IMR-90 (cell line): Measurements from ENCODE around the gene MTA2. TPM values are rescaled to one million over a fixed set of nuclear protein-coding genes. Genes with fewer than 3 reads are reported as not detected.

Source experiments
- ATAC-seq: fragments of 200-7000 bp; cut with Tn5 transposase; 2 replicates; pipeline ENCODE4 v1.9.1; 2020; ENCODE audit warnings: low read depth, mild to moderate bottlenecking, moderate library complexity
- BruUV-seq: library from RNA; stranded (reverse); fragments of 400-500 nt; replicated peaks from 2 replicates; lab custom pipeline; 2021; lab: Mats Ljungman, UMichigan
- CTCF ChIA-PET: fragments of 300-600 bp; formaldehyde crosslinking; extraction: SDS; loops from one replicate; lab custom pipeline; 2021; ENCODE audit warnings: antibody characterized with exemption; lab: Yijun Ruan, JAX
- POLR2A ChIA-PET: fragments of 300-600 bp; sonication (Branson Sonifier 250); formaldehyde crosslinking; loops from one replicate; lab custom pipeline; 2022; ENCODE audit warnings: antibody characterized with exemption; ENCODE audit not compliant: unreplicated experiment; lab: Charles Lee
- DNase-seq: peaks from one replicate; pipeline ENCODE4 v3.0.0; 2013
- H2AFZ ChIP-seq: replicated peaks from 2 replicates; pipeline ENCODE3; 2013; ENCODE audit warnings: low read length, mild to moderate bottlenecking; ENCODE audit not compliant: poor library complexity
- H2AK5ac ChIP-seq: 2 replicates; pipeline ENCODE4 v1.6.1; 2013; ENCODE audit warnings: low read depth, low read length, inconsistent platforms
- H2AK9ac ChIP-seq: replicated peaks from 2 replicates; pipeline ENCODE3; 2013; ENCODE audit warnings: mild to moderate bottlenecking, low read depth, low read length, moderate library complexity; ENCODE audit not compliant: poor library complexity
- H2BK120ac ChIP-seq: 2 replicates; pipeline ENCODE4 v1.6.1; 2013; ENCODE audit warnings: low read depth, low read length, inconsistent platforms
- H2BK15ac ChIP-seq: 3 replicates; pipeline ENCODE4 v1.6.1; 2013; ENCODE audit warnings: low read depth, low read length, inconsistent platforms
- H2BK20ac ChIP-seq: 2 replicates; pipeline ENCODE4 v1.6.1; 2013; ENCODE audit warnings: low read depth, mild to moderate bottlenecking, inconsistent platforms, low read length, moderate library complexity
- H2BK5ac ChIP-seq: 2 replicates; pipeline ENCODE4 v1.6.1; 2013; ENCODE audit warnings: mild to moderate bottlenecking, low read depth, low read length, inconsistent platforms; ENCODE audit not compliant: poor library complexity, severe bottlenecking
- H3K14ac ChIP-seq: replicated peaks from 2 replicates; pipeline ENCODE4 v1.6.1; 2013; ENCODE audit warnings: low read depth, low read length, inconsistent platforms
- H3K18ac ChIP-seq: 2 replicates; pipeline ENCODE4 v1.6.1; 2013; ENCODE audit warnings: low read depth, low read length, control low read depth
- H3K23ac ChIP-seq: 2 replicates; pipeline ENCODE4 v1.6.1; 2013; ENCODE audit warnings: low read depth, low read length, inconsistent platforms
- H3K27ac ChIP-seq: 2 replicates; pipeline ENCODE4 v1.5.1; 2013; ENCODE audit warnings: mild to moderate bottlenecking, control low read depth, low read length; ENCODE audit not compliant: insufficient read depth
- H3K27me3 ChIP-seq: 2 replicates; pipeline ENCODE4 v1.6.1; 2013; ENCODE audit warnings: low read length; ENCODE audit not compliant: control insufficient read depth, insufficient read depth
- H3K36me3 ChIP-seq: 2 replicates; pipeline ENCODE4 v1.6.1; 2013; ENCODE audit warnings: low read length, mixed read lengths; ENCODE audit not compliant: control insufficient read depth, insufficient read depth
- H3K4ac ChIP-seq: 2 replicates; pipeline ENCODE4 v1.6.1; 2013; ENCODE audit warnings: low read depth, low read length, inconsistent platforms
- H3K4me1 ChIP-seq: 2 replicates; pipeline ENCODE4 v1.6.1; 2013; ENCODE audit warnings: low read length, mixed read lengths; ENCODE audit not compliant: control insufficient read depth, insufficient read depth
- H3K4me2 ChIP-seq: 2 replicates; pipeline ENCODE4 v1.6.1; 2013; ENCODE audit warnings: low read depth, mild to moderate bottlenecking, control low read depth, low read length, moderate library complexity
- H3K4me3 ChIP-seq: 2 replicates; pipeline ENCODE4 v1.5.1; 2013; ENCODE audit warnings: low read depth, mild to moderate bottlenecking, control low read depth, low read length, moderate library complexity; ENCODE audit not compliant: insufficient read depth
- H3K56ac ChIP-seq: 2 replicates; pipeline ENCODE4 v1.6.1; 2013; ENCODE audit warnings: low read length, inconsistent platforms; ENCODE audit not compliant: insufficient read depth; ENCODE audit errors: extremely low read depth
- H3K79me1 ChIP-seq, 2 experiments: 2 replicates each; pipeline ENCODE4 v1.6.1; 2013; ENCODE audit warnings: low read length in 2 of 2, inconsistent platforms in 1 of 2, low read depth in 1 of 2
- H3K9ac ChIP-seq: 2 replicates; pipeline ENCODE4 v1.6.1; 2013; ENCODE audit warnings: low read depth, low read length, control low read depth
- H3K9me1 ChIP-seq: 2 replicates; pipeline ENCODE4 v1.6.1; 2013; ENCODE audit warnings: low read length, inconsistent platforms; ENCODE audit not compliant: insufficient read depth
- H3K9me3 ChIP-seq: 2 replicates; pipeline ENCODE4 v1.6.1; 2013; ENCODE audit warnings: low read length; ENCODE audit not compliant: control insufficient read depth, insufficient read depth
- H4K20me1 ChIP-seq: 2 replicates; pipeline ENCODE4 v1.6.1; 2013; ENCODE audit warnings: low read length, inconsistent platforms; ENCODE audit not compliant: insufficient read depth
- H4K5ac ChIP-seq: 2 replicates; pipeline ENCODE4 v1.6.1; 2013; ENCODE audit warnings: mild to moderate bottlenecking, low read depth, low read length, control low read depth
- H4K8ac ChIP-seq, 2 experiments: 2 replicates each; pipeline ENCODE4 v1.6.1; 2013; ENCODE audit warnings: low read depth in 2 of 2, low read length in 2 of 2, control low read depth in 1 of 2, inconsistent platforms in 1 of 2
- H4K91ac ChIP-seq: 2 replicates; pipeline ENCODE4 v1.6.1; 2013; ENCODE audit warnings: low read depth, low read length, inconsistent platforms; ENCODE audit not compliant: insufficient read depth
- CHD1 ChIP-seq: IDR thresholded peaks from 2 replicates; pipeline ENCODE4 v1.6.1; 2012; ENCODE audit warnings: low read depth, low read length, improper control_type of control experiment
- CTCF ChIP-seq: conservative IDR thresholded peaks from 2 replicates; pipeline ENCODE4 v1.5.1; 2012; ENCODE audit warnings: mild to moderate bottlenecking, low read depth, low read length, improper control_type of control experiment
- ELK1 ChIP-seq: fragments of 150-350 bp; IDR thresholded peaks from 2 replicates; pipeline ENCODE4 v1.6.1; 2016; ENCODE audit warnings: low read depth, mild to moderate bottlenecking, low read length, moderate library complexity, borderline replicate concordance
- FOS ChIP-seq: fragments of 150-350 bp; IDR thresholded peaks from 2 replicates; pipeline ENCODE4 v1.6.1; 2016; ENCODE audit warnings: low read depth, low read length
- MAFK ChIP-seq: IDR thresholded peaks from 2 replicates; pipeline ENCODE4 v1.6.1; 2012; ENCODE audit warnings: low read depth, low read length, improper control_type of control experiment
- MAZ ChIP-seq: IDR thresholded peaks from 2 replicates; pipeline ENCODE4 v1.6.1; 2012; ENCODE audit warnings: low read depth, mild to moderate bottlenecking, low read length, improper control_type of control experiment, moderate library complexity, borderline replicate concordance
- NFE2L2 ChIP-seq: fragments of 150-350 bp; IDR thresholded peaks from 2 replicates; pipeline ENCODE4 v1.6.1; 2016; ENCODE audit warnings: low read depth, mild to moderate bottlenecking, low read length
- POLR2A ChIP-seq: IDR thresholded peaks from 2 replicates; pipeline ENCODE4 v1.6.1; 2012; ENCODE audit warnings: mild to moderate bottlenecking, low read depth, low read length
- RCOR1 ChIP-seq: IDR thresholded peaks from 2 replicates; pipeline ENCODE4 v1.6.1; 2012; ENCODE audit warnings: mild to moderate bottlenecking, low read length, improper control_type of control experiment; ENCODE audit not compliant: insufficient replicate concordance
- RFX5 ChIP-seq: IDR thresholded peaks from 2 replicates; pipeline ENCODE4 v1.8.0; 2012; ENCODE audit warnings: low read depth, mild to moderate bottlenecking, low read length, moderate library complexity
- SMC3 ChIP-seq: fragments of 150-350 bp; IDR thresholded peaks from 2 replicates; pipeline ENCODE4 v1.6.1; 2016; ENCODE audit warnings: low read depth, mild to moderate bottlenecking, antibody characterized with exemption, low read length, moderate library complexity
- USF2 ChIP-seq: fragments of 150-350 bp; IDR thresholded peaks from 2 replicates; pipeline ENCODE4 v1.6.1; 2017; ENCODE audit warnings: mild to moderate bottlenecking, antibody characterized with exemption, low read length, low read depth
- WGBS, 2 experiments: methylation state at CpG; one replicate each; pipeline versions ENCODE4 v1.1.5 to v1.1.7; 2013; ENCODE audit warnings: missing lambda C conversion rate in 2 of 2; ENCODE audit not compliant: insufficient read length in 1 of 2; ENCODE audit errors: extremely low coverage in 2 of 2; 5-methylcytosine and 5-hydroxymethylcytosine counted together
- dilution Hi-C: fragments of 300-500 bp; cut with HindIII; formaldehyde crosslinking; loops from one replicate; pipeline ENCODE4 v1.14.3; 2018; ENCODE audit warnings: low sequenced_read_pairs; ENCODE audit not compliant: unreplicated experiment
- in situ Hi-C: fragments of 300-500 bp; cut with MboI; formaldehyde crosslinking; loops from 3 replicates; pipeline ENCODE4 v1.14.3; 2019; ENCODE audit warnings: low sequenced_read_pairs, inconsistent platforms, mixed read lengths
- intact Hi-C: fragments of 100-400 bp; cut with micrococcal nuclease; formaldehyde crosslinking; loops from 2 replicates; pipeline ENCODE4 v1.10.0; 2022
- polyA plus RNA-seq, 3 experiments: library from polyadenylated mRNA; depleted of rRNA; stranded (reverse); fragments of >200 nt; gene quantifications; 2 replicates each; pipeline ENCODE4 v1.2.3, GENCODE V29; 2012; ENCODE audit warnings: low replicate concordance in 1 of 3
- total RNA-seq: library from RNA; depleted of rRNA; stranded (reverse); fragments of >200 nt; gene quantifications from 2 replicates; pipeline ENCODE4 v1.2.3, GENCODE V29; 2012

The MTA2 gene
- total and polyA plus RNA-seq, 2 of the 4 experiments (the other 2 are of a cell fraction) = 34.8 to 136 TPM

- no peak overlapping the region for H4K8ac ChIP-seq
- H3K27me3 ChIP-seq = no peaks in the 10 kb centered on the region
- dilution Hi-C loops = no loop called here
- no peak overlapping the region for H3K18ac ChIP-seq
- ChIA-PET POLR2A (interaction anchor here (1.3 kb wide), 1 partner anchor 16 kb away, joined by 5 read pairs; the partner anchor contains the start of gene CSKMT), CTCF (no interaction called here)
- no peak overlapping the region for H4K91ac ChIP-seq
- no peak for ATAC-seq
- H3K14ac ChIP-seq = no peak overlapping the region
- no peak overlapping the region for H3K27ac ChIP-seq
- H3K4me2 ChIP-seq = no peak overlapping the region
- H3K9me1 ChIP-seq = 0 out of 2 replicates have a peak, but pooled peaks cover under 1% of the 10 kb centered on the region
- peaks cover 8% of the 10 kb centered on the region for H3K4me1 ChIP-seq
- no peak overlapping the region for H4K5ac ChIP-seq
- H4K20me1 ChIP-seq = peaks cover 14% of the 10 kb centered on the region
- TF ChIP-seq FOS = no peak
- TF ChIP-seq RFX5 = no peak
- TF ChIP-seq CTCF = no peak
- no peak for TF ChIP-seq ELK1
- no peak for TF ChIP-seq SMC3
- TF ChIP-seq CHD1 = no peak
- no peak for TF ChIP-seq RCOR1
- TF ChIP-seq MAFK = no peak
- no peak for TF ChIP-seq POLR2A
- TF ChIP-seq USF2 = no peak
- TF ChIP-seq NFE2L2 = no peak
- TF ChIP-seq MAZ = no peak
- H3K4me3 ChIP-seq = no peak overlapping the region
- H3K9me3 ChIP-seq = no peaks in the 10 kb centered on the region
- H2AK9ac ChIP-seq = no peak overlapping the region
- H2AK5ac ChIP-seq = no peak overlapping the region
- in situ Hi-C loops = no loop called here
- no TSS peak for BruUV-seq
- H2BK15ac ChIP-seq = no peak overlapping the region
- H3K4ac ChIP-seq = no peak overlapping the region
- WGBS, 2 experiments = 100% methylated on average over 7 of the region's 11 CpGs; no CpG with 5 or more reads in 1 of the 2 experiments
- no peak overlapping the region for H2BK120ac ChIP-seq
- DNase-seq = no peak
- no peak overlapping the region for H2BK5ac ChIP-seq
- H2AFZ ChIP-seq = no peak overlapping the region
- H2BK20ac ChIP-seq = no peak overlapping the region
- H3K36me3 ChIP-seq = peaks cover 27% of the 10 kb centered on the region
- H3K79me1 ChIP-seq = peaks cover 6 to 55% of the 10 kb centered on the region in 2 experiments
- H3K23ac ChIP-seq = no peak overlapping the region
- H3K9ac ChIP-seq = no peak overlapping the region
- no peak overlapping the region for H3K56ac ChIP-seq
- intact Hi-C loops = no loop called here
Observed at GRCh38 chr11:62649486-62649885, 47.8 kb upstream of the MTA2 start.
